HCT116 (cell line): ENCODE results near the gene KRT37. TPM values are rescaled to one million over a fixed set of nuclear protein-coding genes. Genes with fewer than 3 reads are reported as not detected.

Source experiments
- ATAC-seq: fragments of 200-7000 bp; cut with Tn5 transposase; 2 replicates; pipeline ENCODE4 v1.9.1; 2020; ENCODE audit warnings: mild to moderate bottlenecking, moderate library complexity
- BruUV-seq: library from RNA; stranded (reverse); fragments of 400-500 nt; replicated peaks from 2 replicates; lab custom pipeline; 2021; lab: Mats Ljungman, UMichigan
- CTCF ChIA-PET: fragments of 300-600 bp; sonication (Branson Sonifier 250); formaldehyde crosslinking; loops from one replicate; lab custom pipeline; 2021; ENCODE audit warnings: antibody characterized with exemption; lab: Charles Lee
- POLR2A ChIA-PET: fragments of 300-600, 350-600 bp; sonication (Branson Sonifier 250); formaldehyde crosslinking; loops from one replicate; lab custom pipeline; 2021; ENCODE audit warnings: antibody characterized with exemption; lab: Charles Lee
- RAD21 ChIA-PET, 2 experiments: fragments of 300-600 bp; sonication (Branson Sonifier 250); formaldehyde crosslinking; loops; one replicate each; lab custom pipeline; 2023; ENCODE audit warnings: low total read pairs in 2 of 2; ENCODE audit not compliant: uncharacterized antibody in 2 of 2, unreplicated experiment in 2 of 2, low non-redundant PET in 1 of 2; lab: Charles Lee
- DNase-seq: peaks from one replicate; pipeline ENCODE4 v3.0.0-alpha.2; 2010; ENCODE audit warnings: low read depth, low spot score
- H2AFZ ChIP-seq: fragments of 200-600 bp; shearing (Covaris generic), sonication (generic); 2 replicates; pipeline ENCODE4 v1.6.1; 2017; ENCODE audit warnings: low read depth, mixed run types, mixed read lengths, antibody characterized with exemption, low read length; ENCODE audit not compliant: poor library complexity, severe bottlenecking
- H3K27ac ChIP-seq: 2 replicates; pipeline ENCODE4 v1.5.1; 2012; ENCODE audit warnings: low read depth, low read length
- H3K27me3 ChIP-seq: fragments of 200-600 bp; sonication (generic); 2 replicates; pipeline ENCODE4 v1.6.1; 2016; ENCODE audit warnings: mixed run types, low read length, mixed read lengths; ENCODE audit not compliant: insufficient read depth
- H3K36me3 ChIP-seq, 2 experiments: fragments of 200-500 bp in 1 of 2; fragments of 200-600 bp in 1 of 2; sonication (Bioruptor generic) in 1 of 2; sonication (generic) in 1 of 2; 2 replicates each; pipeline versions ENCODE4 v1.5.1 to v1.6.1; 2014 to 2016; ENCODE audit warnings: low read length in 2 of 2, inconsistent platforms in 1 of 2, mixed read lengths in 1 of 2, mixed run types in 1 of 2; ENCODE audit not compliant: insufficient read depth in 2 of 2, control insufficient read depth in 1 of 2
- H3K4me1 ChIP-seq, 2 experiments: fragments of 200-600 bp in 1 of 2; sonication (generic) in 1 of 2; 2 replicates each; pipeline versions ENCODE4 v1.5.1 to v1.6.1; 2012 to 2017; ENCODE audit warnings: low read length in 2 of 2, inconsistent platforms in 1 of 2, mild to moderate bottlenecking in 1 of 2, mixed read lengths in 1 of 2, mixed run types in 1 of 2, moderate library complexity in 1 of 2; ENCODE audit not compliant: insufficient read depth in 2 of 2, control insufficient read depth in 1 of 2
- H3K4me2 ChIP-seq: fragments of 200-600 bp; sonication (generic); 2 replicates; pipeline ENCODE4 v1.6.1; 2017; ENCODE audit warnings: mixed run types, low read length, mixed read lengths
- H3K4me3 ChIP-seq, 2 experiments: fragments of 200-600 bp in 1 of 2; sonication (generic) in 1 of 2; replicated peaks in 1 of 2; 2 replicates each; pipeline ENCODE4 v1.5.1; 2011 to 2016; ENCODE audit warnings: low read length in 2 of 2, control low read depth in 1 of 2, low read depth in 1 of 2, mild to moderate bottlenecking in 1 of 2, mixed read lengths in 1 of 2, mixed run types in 1 of 2
- H3K79me2 ChIP-seq: fragments of 200-600 bp; sonication (generic); 2 replicates; pipeline ENCODE4 v1.6.1; 2017; ENCODE audit warnings: mild to moderate bottlenecking, mixed run types, low read length, moderate library complexity, mixed read lengths; ENCODE audit not compliant: insufficient read depth
- H3K9ac ChIP-seq: fragments of 200-600 bp; sonication (generic); 2 replicates; pipeline ENCODE4 v1.6.1; 2016; ENCODE audit warnings: low read length, mixed read lengths
- H3K9me2 ChIP-seq: fragments of 200-600 bp; sonication (generic), shearing (Covaris generic); 2 replicates; pipeline ENCODE4 v1.6.1; 2017; ENCODE audit warnings: mixed run types, mild to moderate bottlenecking, moderate library complexity; ENCODE audit not compliant: insufficient read depth
- H3K9me3 ChIP-seq, 2 experiments: fragments of 200-500 bp in 1 of 2; fragments of 200-600 bp in 1 of 2; sonication (Bioruptor generic) in 1 of 2; sonication (generic) in 1 of 2; 2 replicates each; pipeline ENCODE4 v1.6.1; 2014 to 2017; ENCODE audit warnings: low read length in 2 of 2, mixed read lengths in 2 of 2, inconsistent platforms in 1 of 2, low read depth in 1 of 2, mild to moderate bottlenecking in 1 of 2, mixed run types in 1 of 2, moderate library complexity in 1 of 2; ENCODE audit not compliant: control insufficient read depth in 1 of 2, insufficient read depth in 1 of 2
- H4K20me1 ChIP-seq: fragments of 200-600 bp; sonication (generic), shearing (Covaris generic); 2 replicates; pipeline ENCODE4 v1.6.1; 2017; ENCODE audit warnings: mixed run types, mild to moderate bottlenecking, moderate library complexity; ENCODE audit not compliant: insufficient read depth
- ELF1 ChIP-seq: IDR thresholded peaks from 2 replicates; pipeline ENCODE4 v1.6.1; 2012; ENCODE audit warnings: low read depth, borderline replicate concordance
- EZH2phosphoT487 ChIP-seq: fragments of 200-600 bp; IDR thresholded peaks from 2 replicates; pipeline ENCODE4 v1.6.1; 2018; ENCODE audit warnings: antibody characterized with exemption, borderline replicate concordance
- POLR2A ChIP-seq: IDR thresholded peaks from 2 replicates; pipeline ENCODE4 v1.7.0; 2011; ENCODE audit warnings: borderline replicate concordance; ENCODE audit not compliant: insufficient read depth, insufficient read length; ENCODE audit errors: extremely low read depth
- SIN3A ChIP-seq: IDR thresholded peaks from 2 replicates; pipeline ENCODE4 v1.6.1; 2012; ENCODE audit warnings: low read depth
- SP1 ChIP-seq: IDR thresholded peaks from 2 replicates; pipeline ENCODE4 v1.6.1; 2012; ENCODE audit warnings: low read depth
- ZBTB33 ChIP-seq: IDR thresholded peaks from 2 replicates; pipeline ENCODE4 v1.6.1; 2011; ENCODE audit warnings: mild to moderate bottlenecking, low read length, moderate library complexity; ENCODE audit not compliant: insufficient replicate concordance; ENCODE audit errors: extremely low read depth
- intact Hi-C: fragments of 100-400 bp; cut with micrococcal nuclease; formaldehyde crosslinking; loops from 2 replicates; pipeline ENCODE4 v1.10.0; 2022
- total RNA-seq: library from RNA; stranded (reverse); gene quantifications from one replicate; pipeline ENCODE4 v1.2.1, GENCODE V29; 2021; ENCODE audit not compliant: unreplicated experiment

KRT37 gene
- total RNA-seq, 1 experiment from 2014 or later = not detected

- ATAC-seq = no peak
- RAD21 ChIA-PET = no interaction called here
- H2AFZ ChIP-seq = no peak overlapping the region
- intact Hi-C loops = no loop called here
- no peak for TF ChIP-seq POLR2A
- TF ChIP-seq ZBTB33 = no peak
- TF ChIP-seq SP1 = no peak
- no peak for TF ChIP-seq ELF1
- no peak for TF ChIP-seq SIN3A
- TF ChIP-seq, all 23 proteins: peak for 0
- H3K36me3 ChIP-seq = no peaks in the 10 kb centered on the region
- no peak overlapping the region for H3K9ac ChIP-seq
- H3K4me3 ChIP-seq = no peak overlapping the region
- ChIA-PET CTCF (no interaction called here), POLR2A (no interaction called here)
- H3K4me1 ChIP-seq = peaks cover 0 to 13% of the 10 kb centered on the region in 2 experiments; a peak in 2 of 4 replicates
- H3K4me2 ChIP-seq = no peak overlapping the region
- no peaks in the 10 kb centered on the region for H4K20me1 ChIP-seq
- H3K9me3 ChIP-seq = no peaks in the 10 kb centered on the region
- no peak overlapping the region for H3K27ac ChIP-seq
- BruUV-seq = no TSS peak
- no peaks in the 10 kb centered on the region for H3K27me3 ChIP-seq
- no peak for DNase-seq
- H3K9me2 ChIP-seq = no peaks in the 10 kb centered on the region
- H3K79me2 ChIP-seq = no peaks in the 10 kb centered on the region
Observed at GRCh38 chr17:41446806-41447205, 22.4 kb upstream of the KRT37 start.

GRCh38 chr17:41444640-41445039 lies 20.3 kb upstream of the KRT37 start:
- no TSS peak for BruUV-seq
- Histone ChIP-seq H3K9me3 (no peaks in the 10 kb centered on the region), H2AFZ (no peak overlapping the region), H3K27me3 (no peaks in the 10 kb centered on the region), H3K36me3 (no peaks in the 10 kb centered on the region), H4K20me1 (no peaks in the 10 kb centered on the region), H3K4me1 (peaks cover 0 to 7% of the 10 kb centered on the region in 2 experiments; a peak in 1 of 4 replicates), H3K4me3 (no peak overlapping the region), H3K9me2 (no peaks in the 10 kb centered on the region), H3K27ac (no peak overlapping the region), H3K4me2 (no peak overlapping the region), H3K9ac (no peak overlapping the region), H3K79me2 (no peaks in the 10 kb centered on the region)
- RAD21 ChIA-PET = no interaction called here
- no peak for TF ChIP-seq EZH2phosphoT487
- intact Hi-C loops = no loop called here
- CTCF ChIA-PET = no interaction called here
- DNase-seq (no peak), ATAC-seq (no peak)
- POLR2A ChIA-PET = no interaction called here
